ENCODE results near the gene MPDZ. TPM values are rescaled to one million over a fixed set of nuclear protein-coding genes. Genes with fewer than 3 reads are reported as not detected.

MPDZ gene
- polyA plus RNA-seq, 2 of the 4 experiments (the other 2 are of a cell fraction), result 19.5 to 36.4 TPM

GRCh38 chr9:13083366-13083765 lies 196.1 kb downstream of the MPDZ start:
- no peaks in the 10 kb centered on the region for H3K9me3 ChIP-seq
- CTCF ChIA-PET, result interaction anchor here (1.6 kb wide), 1 partner anchor 49 kb away, joined by 4 read pairs; no protein-coding TSS in a partner anchor
- H3K27ac ChIP-seq, result no peak overlapping the region
- ATAC-seq, result no peak
- POLR2A ChIA-PET, result no interaction called here
- no peak overlapping the region for H3K4me3 ChIP-seq
- no peak overlapping the region for H3K4me2 ChIP-seq
- no peaks in the 10 kb centered on the region for H3K4me1 ChIP-seq
- TF ChIP-seq NPAS2 (CRISPR knock-in tag; IDR thresholded peaks at IDR 0.05; ENCODE audit: borderline replicate concordance) (no peak), MYC (IDR thresholded peaks at IDR 0.05; ENCODE audit: borderline replicate concordance, low read length) (no peak)
- no peak for FAIRE-seq
- WGBS (ENCODE audit: missing lambda C conversion rate), result 89% methylated on average over 2 of the region's 2 CpGs
- no peak for DNase-seq (ENCODE audit: low read depth in 1 of 2, low spot score in 1 of 2)

- ChIA-PET POLR2A (no interaction called here), CTCF (interaction anchor here (0.6 to 1.6 kb wide), 5 partner anchors 9 to 1020 kb away, joined by 3 to 4 read pairs (median 3); no protein-coding TSS in a partner anchor)
- H3K4me2 ChIP-seq, result no peak overlapping the region
- DNase-seq (ENCODE audit: low read depth in 1 of 2, low spot score in 1 of 2) (no peak), FAIRE-seq (peak; percentile 36), ATAC-seq (no peak)
- no peaks in the 10 kb centered on the region for H3K4me1 ChIP-seq
- 75% methylated on average over 2 of the region's 2 CpGs for WGBS (ENCODE audit: missing lambda C conversion rate)
- no peak overlapping the region for H3K27ac ChIP-seq
- no peak overlapping the region for H3K4me3 ChIP-seq
- TF ChIP-seq EHF (CRISPR knock-in tag; IDR thresholded peaks at IDR 0.05) (no peak), NPAS2 (CRISPR knock-in tag; IDR thresholded peaks at IDR 0.05; ENCODE audit: borderline replicate concordance) (no peak), HOXB5 (CRISPR knock-in tag; IDR thresholded peaks at IDR 0.05) (no peak), EHMT2 (IDR thresholded peaks at IDR 0.05; ENCODE audit: low read depth) (no peak), KDM5A (IDR thresholded peaks at IDR 0.05) (no peak), ZSCAN20 (CRISPR knock-in tag; IDR thresholded peaks at IDR 0.05) (no peak), PBX3 (IDR thresholded peaks at IDR 0.05) (no peak), RNF2 (IDR thresholded peaks at IDR 0.05; ENCODE audit: borderline replicate concordance, low read depth) (no peak), CHD4 (IDR thresholded peaks at IDR 0.05; ENCODE audit: borderline replicate concordance) (no peak), RARB (CRISPR knock-in tag; IDR thresholded peaks at IDR 0.05) (no peak), CTCF (IDR thresholded peaks at IDR 0.05) (no peak), BHLHE40 (IDR thresholded peaks at IDR 0.05; ENCODE audit: low read depth, low read length) (no peak), ESRRA (IDR thresholded peaks at IDR 0.05; ENCODE audit: borderline replicate concordance, low read length) (no peak), CBX2 (IDR thresholded peaks at IDR 0.05; ENCODE audit: borderline replicate concordance, low read depth) (no peak), MAX (IDR thresholded peaks at IDR 0.05) (no peak)
- TF ChIP-seq, protein P1, sequence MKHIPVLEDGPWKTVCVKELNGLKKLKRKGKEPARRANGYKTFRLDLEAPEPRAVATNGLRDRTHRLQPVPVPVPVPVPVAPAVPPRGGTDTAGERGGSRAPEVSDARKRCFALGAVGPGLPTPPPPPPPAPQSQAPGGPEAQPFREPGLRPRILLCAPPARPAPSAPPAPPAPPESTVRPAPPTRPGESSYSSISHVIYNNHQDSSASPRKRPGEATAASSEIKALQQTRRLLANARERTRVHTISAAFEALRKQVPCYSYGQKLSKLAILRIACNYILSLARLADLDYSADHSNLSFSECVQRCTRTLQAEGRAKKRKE (CRISPR knock-in tag; IDR thresholded peaks at IDR 0.05; ENCODE audit: low read depth), result no peak
- H3K9me3 ChIP-seq, result no peaks in the 10 kb centered on the region
These were observed 196.7 kb downstream of the MPDZ start for GRCh38 chr9:13082796-13083195.

DNA sequence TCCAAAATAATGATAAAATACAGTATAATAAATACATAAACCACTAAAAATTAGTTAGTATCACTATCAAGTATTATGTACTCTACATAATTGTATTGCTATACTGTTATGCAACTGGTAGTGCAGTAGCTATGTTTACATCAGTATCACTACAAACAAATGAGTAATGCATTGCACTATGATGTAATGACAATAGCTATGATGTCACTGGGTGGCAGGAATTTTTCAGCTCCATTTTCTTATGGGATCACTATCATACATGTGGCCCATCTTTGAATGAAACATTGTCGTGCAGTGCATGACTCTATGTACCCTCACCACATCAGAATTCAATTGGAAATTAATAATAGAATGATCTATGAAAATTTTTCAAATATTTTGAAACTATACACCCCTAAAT lies 201.3 kb downstream of the MPDZ start:
- ATAC-seq (no peak), FAIRE-seq (no peak), DNase-seq (ENCODE audit: low read depth in 1 of 2, low spot score in 1 of 2) (no peak)
- H3K27ac ChIP-seq, result no peak overlapping the region
- H3K4me2 ChIP-seq, result no peak overlapping the region
- H3K4me3 ChIP-seq, result no peak overlapping the region
- TF ChIP-seq CEBPB (IDR thresholded peaks at IDR 0.05), result no peak
- TF ChIP-seq HEYL (CRISPR knock-in tag; IDR thresholded peaks at IDR 0.05), result no peak
- TF ChIP-seq POLR2AphosphoS2 (conservative IDR thresholded peaks at IDR 0.05; ENCODE audit: low read length), result no peak
- no peak for TF ChIP-seq NFE2L2 (conservative IDR thresholded peaks at IDR 0.05; ENCODE audit: low read length)
- no peak for TF ChIP-seq HOXB13 (CRISPR knock-in tag; IDR thresholded peaks at IDR 0.05; ENCODE audit: low read depth)
- TF ChIP-seq ZC3H11A (IDR thresholded peaks at IDR 0.05), result no peak
- no peak for TF ChIP-seq FOXS1 (CRISPR knock-in tag; IDR thresholded peaks at IDR 0.05)
- TF ChIP-seq ZNF302 (CRISPR knock-in tag; IDR thresholded peaks at IDR 0.05), result no peak
- no peak for TF ChIP-seq FOSL2 (IDR thresholded peaks at IDR 0.05)
- TF ChIP-seq FOSL2 (CRISPR knock-in tag; IDR thresholded peaks at IDR 0.05), result no peak
- no peak for TF ChIP-seq PHF8 (IDR thresholded peaks at IDR 0.05; ENCODE audit: borderline replicate concordance, low read depth)
- TF ChIP-seq HOXA7 (CRISPR knock-in tag; IDR thresholded peaks at IDR 0.05), result no peak
- no peak for TF ChIP-seq KDM5A (IDR thresholded peaks at IDR 0.05)
- no peak for TF ChIP-seq RNF2 (IDR thresholded peaks at IDR 0.05; ENCODE audit: borderline replicate concordance, low read depth)
- no peak for TF ChIP-seq EHF (CRISPR knock-in tag; IDR thresholded peaks at IDR 0.05)
- no peak for TF ChIP-seq POLR2A (IDR thresholded peaks at IDR 0.05; ENCODE audit: low read length)
- no peak for TF ChIP-seq HDAC2 (IDR thresholded peaks at IDR 0.05)
- no peaks in the 10 kb centered on the region for H3K9me3 ChIP-seq
- H3K4me1 ChIP-seq, result no peaks in the 10 kb centered on the region
- WGBS (ENCODE audit: missing lambda C conversion rate), result 25% methylated on average over 1 of the region's 1 CpG
- POLR2A ChIA-PET, result no interaction called here
- CTCF ChIA-PET, result interaction anchor here (1.3 to 2.7 kb wide), 2 partner anchors 11 to 14 kb away, joined by 3 to 18 read pairs; no protein-coding TSS in a partner anchor

Data from A549 (cell line).